Endothelial cell of hepatic sinusoid (primary cell): Measurements from ENCODE around the gene BSN.
"Not testable (repeated sequence)": the region's sequence is repeated elsewhere in the genome, so short reads cannot be mapped to it uniquely, and the experiment has no call there.

Source experiments
- in situ Hi-C: cut with HindIII; loops from 2 replicates; pipeline ENCODE4 v1.10.0; 2017; ENCODE audit warnings: low sequenced_read_pairs

Gene BSN

DNA sequence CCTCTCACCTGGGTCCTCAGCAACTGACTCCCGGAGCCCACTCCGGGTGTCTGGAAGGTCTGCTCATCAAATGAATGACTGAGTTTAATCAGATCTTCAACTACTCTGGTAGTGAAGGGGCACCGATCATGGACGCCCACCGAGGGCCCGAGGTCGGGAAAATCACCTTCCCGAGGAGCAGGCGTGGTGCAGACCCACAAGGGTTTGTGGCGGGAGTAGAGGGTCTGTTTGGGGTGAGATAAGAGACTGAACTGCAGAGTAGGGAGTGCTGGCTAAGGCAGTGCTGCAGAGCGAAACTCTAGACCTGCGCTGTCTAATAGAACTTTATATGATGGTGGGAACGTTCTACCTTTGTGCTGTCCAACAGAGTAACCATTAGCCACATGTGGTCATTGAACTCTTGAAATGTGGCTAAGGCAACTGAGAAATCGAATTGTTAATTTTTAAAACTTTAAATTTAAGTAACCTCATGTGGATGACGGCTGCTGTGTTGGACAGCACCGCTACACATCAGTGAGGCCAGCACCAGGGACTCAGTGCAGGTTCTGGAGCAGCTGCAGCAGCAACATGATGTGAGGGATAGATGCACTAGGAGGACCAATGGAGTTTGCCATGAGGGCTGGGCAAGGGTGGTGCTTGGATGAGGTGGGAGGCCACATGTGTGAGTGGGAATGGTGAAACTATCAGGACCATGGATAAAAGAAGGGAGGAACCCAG is 135.8 kb downstream of the BSN start:
- in situ Hi-C loops: not testable (repeated sequence)

DNA sequence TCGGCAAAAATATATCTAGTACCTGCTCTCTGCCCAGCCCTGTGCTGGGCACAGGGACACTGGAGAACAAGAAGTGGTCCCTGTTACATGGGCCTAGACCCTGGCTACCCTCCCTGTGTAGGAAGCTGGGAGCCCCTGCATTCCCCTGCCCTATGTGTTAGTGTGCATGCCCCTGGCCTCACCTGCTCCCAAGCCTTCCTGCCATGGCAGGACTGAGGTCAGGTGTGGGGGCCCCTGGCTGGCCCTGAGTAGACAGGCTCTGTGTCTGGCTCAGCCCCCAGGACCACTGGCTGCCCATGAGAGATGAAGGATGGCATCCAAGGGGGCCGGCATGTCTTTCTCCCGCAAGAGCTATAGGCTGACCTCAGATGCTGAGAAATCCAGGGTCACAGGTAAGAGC is 136.6 kb downstream of the BSN start:
- in situ Hi-C loops: not testable (repeated sequence)

DNA sequence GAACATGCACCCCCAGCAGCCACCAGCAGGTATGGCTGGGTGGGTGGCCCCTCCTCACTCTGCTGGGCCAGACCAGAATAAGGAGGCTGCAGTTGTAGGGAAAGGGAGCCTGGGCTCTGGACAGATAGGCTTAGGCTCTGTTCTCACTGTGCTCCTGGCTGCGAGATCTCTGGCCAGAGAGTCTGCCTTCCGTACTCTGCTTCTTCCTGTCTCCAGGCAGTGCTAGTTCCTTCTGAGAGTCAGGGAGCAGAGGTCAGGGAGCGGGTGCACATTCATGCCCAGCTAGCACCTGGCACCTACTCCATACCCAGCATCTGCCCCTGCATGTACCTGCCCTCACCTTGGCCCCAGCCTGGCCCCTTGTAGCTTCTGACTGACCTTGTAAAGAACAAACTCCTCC is 137.2 kb downstream of the BSN start:
- in situ Hi-C loops: not testable (repeated sequence)

DNA sequence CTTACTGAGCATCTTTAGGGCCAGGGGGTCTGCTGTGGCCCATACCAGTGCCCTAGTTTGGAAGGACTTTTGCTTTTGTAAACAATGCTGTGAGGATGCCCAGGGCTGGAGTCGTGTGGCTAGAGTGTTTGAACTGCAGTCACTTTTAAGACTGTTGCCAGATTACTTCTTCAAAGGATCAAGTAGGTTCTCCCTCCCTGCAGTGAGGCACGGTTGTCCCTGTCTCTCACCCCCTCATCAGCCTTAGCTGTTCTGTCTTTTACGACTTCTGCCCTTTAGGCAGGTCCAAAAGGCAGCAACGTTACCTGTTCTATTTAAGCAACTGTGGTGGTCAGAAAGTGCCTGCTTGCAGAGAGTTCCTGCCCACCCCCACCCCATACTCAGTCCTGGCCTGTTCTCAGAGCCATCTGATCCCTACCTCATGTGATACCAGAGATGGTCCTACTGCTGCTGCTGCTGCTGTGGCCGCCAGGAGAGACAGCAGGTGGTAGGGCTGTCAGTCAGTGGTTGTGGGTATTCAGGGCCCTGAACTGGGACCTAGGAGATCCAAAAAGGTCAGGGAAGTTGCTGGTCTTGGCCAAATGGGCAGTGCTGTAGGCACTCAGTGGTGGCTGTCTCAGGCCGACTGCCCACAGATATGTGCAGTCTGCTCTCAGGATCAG is 140.3 kb downstream of the BSN start:
- in situ Hi-C loops: not testable (repeated sequence)

DNA sequence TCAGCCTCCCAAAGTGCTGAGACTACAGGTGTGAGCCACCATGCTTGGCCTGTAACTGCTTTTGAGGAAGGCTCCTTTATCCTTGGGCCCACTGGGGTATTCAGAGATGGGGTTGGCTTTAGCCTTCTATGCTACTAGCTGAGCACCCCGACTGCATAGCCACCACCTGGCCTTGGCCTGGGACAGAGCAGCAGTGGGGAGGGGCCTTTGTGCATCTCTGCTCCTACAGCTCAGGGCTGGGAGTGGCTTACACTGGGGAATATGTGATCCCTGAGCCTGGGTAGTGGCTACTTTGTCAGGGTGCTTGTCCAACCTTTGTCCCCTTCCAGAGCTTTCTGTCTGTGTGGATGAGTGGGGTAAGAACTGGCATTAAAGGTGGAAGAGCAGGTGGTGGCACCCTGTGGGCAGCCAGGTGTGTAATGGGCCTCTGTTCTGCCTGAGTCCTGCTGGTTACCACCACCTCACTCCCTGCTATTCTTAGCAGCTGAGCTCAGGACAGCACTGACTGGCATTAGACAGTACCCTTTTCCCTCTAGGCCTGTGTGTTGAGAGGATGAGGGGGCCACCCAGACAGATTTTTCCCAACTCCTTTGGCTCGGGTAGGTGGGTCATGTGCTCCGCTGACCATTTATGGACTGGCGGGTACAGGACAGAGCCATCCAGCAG is 141.2 kb downstream of the BSN start:
- in situ Hi-C loops: not testable (repeated sequence)

DNA sequence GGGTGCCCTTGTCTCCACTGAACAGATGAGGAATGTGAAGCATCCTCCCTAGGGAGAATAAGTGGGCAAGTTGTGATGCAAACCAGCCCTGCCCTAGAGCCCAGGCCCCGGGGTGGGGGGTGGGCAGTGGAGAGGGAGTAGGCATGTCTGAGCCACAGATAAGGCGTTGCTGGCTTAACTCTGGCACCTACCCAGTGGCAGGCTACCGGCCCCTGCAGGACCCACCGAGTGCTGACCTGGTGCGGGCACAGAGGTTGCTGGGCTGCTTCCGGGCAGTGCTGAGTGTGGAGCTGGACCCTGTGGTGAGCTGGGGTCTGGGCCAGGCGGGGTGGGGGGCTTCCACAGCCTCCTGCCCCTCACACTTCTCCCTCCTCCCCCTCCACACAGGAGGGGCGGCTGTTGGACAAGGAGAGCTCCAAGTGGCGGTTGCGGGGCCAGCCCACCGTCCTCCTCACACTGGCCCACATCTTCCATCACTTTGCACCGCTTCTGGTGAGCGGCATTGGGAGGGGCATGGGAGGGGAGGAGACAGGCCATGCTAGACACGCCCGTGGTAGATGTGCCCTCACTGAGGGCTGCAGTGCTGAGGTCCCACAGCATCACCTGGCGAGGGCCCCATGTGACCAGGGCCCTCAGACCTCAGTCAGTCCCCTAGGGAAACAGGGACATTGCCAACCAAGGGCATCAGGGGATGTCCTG is 145.2 kb downstream of the BSN start:
- in situ Hi-C loops: no loop called here

DNA sequence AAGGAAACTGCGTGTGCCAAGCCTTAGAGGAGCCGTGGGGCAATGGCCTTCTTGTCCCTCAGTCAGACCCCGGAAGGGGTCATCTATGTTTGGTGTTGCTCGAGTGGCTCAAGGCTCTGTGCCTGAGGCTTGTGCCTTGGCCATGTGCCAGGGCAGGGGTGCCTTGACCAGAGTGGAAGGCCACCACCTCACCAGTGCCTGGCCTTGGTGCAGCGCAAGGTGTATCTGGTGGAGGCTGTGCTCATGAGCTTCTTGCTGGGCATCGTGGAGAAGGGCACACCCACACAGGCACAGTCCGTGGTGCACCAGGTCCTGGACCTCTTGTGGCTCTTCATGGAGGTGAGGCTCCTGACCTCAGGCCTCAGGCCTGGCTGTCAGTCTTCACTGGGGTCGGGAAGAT is 145.7 kb downstream of the BSN start:
- in situ Hi-C loops: no loop called here

DNA sequence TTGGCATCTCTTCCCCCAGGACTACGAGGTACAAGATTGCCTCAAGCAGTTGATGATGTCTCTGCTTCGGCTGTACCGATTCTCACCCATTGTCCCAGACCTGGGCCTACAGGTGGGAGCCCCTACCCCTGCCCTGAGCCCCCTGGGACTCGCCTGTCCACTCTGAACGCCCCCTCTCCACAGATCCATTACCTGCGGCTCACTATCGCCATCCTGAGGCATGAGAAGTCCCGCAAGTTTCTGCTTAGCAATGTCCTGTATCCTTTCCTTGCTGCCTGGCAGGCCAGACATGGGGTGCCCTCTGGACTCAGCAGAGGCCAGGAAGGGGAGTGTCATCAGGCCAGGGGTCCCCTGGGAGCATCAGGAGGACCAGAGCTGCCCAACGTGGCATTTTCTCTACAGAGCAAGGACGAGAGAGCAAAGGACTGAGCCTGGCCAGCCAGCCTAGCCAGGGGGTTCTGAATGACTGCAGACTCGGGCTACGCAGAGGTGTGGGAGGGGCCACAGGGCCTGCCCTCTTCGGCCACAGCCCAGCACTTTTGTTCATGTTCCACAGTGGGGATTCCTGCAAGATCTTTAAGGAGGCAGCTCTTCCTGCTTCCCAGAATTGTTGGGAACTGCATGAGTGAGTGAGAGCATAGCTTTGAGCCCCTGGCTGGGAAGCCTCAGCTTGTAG is 146.3 kb downstream of the BSN start:
- in situ Hi-C loops: no loop called here

DNA sequence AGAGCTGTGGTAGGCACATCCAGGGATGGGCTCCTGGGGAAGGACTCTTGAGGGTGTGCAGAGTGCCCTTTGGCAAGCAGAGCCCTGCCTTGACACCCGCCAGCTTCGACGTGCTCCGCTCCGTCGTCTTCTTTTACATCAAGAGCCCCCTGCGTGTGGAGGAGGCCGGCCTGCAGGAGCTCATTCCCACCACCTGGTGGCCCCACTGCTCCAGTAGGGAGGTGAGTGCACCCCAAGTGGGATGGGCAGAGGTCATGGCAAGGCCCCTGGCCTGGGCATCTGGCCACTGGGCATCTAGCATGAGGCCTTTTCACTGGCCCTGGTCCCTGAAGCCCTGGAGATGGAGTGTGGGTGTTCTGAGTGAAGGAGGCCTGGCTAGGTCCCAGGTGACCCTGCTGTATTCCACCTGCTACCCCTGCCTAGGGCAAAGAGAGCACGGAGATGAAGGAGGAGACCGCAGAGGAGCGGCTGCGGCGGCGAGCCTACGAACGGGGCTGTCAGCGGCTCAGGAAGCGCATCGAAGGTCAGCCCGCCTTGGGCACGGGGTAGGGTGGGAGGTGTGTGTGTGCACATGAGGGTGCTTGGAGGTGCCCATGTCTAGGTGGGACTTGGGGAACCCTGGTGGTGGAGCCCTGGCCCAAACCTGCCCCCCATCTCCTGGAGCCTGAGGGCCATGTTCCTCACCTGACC is 147.3 kb downstream of the BSN start:
- in situ Hi-C loops: no loop called here

DNA sequence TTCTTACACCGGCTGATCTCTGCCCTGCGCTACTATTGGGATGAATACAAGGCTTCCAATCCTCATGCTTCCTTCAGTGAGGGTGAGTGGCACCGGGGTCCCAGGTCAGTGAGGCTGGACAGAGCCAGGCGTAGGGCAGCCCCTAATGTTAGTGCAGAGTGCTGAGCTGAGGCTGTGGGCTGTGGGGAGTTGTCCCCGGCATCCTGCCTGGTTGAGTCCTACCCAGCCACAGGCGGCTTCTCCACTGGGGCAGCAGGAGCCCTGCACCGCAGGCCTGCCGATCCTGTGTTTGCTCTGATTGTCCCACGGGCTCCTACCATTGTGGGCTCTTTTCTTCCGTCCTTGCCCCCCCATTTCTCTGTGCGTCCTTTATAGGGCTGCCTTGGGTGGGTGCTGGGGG is 148.4 kb downstream of the BSN start:
- in situ Hi-C loops: no loop called here

DNA sequence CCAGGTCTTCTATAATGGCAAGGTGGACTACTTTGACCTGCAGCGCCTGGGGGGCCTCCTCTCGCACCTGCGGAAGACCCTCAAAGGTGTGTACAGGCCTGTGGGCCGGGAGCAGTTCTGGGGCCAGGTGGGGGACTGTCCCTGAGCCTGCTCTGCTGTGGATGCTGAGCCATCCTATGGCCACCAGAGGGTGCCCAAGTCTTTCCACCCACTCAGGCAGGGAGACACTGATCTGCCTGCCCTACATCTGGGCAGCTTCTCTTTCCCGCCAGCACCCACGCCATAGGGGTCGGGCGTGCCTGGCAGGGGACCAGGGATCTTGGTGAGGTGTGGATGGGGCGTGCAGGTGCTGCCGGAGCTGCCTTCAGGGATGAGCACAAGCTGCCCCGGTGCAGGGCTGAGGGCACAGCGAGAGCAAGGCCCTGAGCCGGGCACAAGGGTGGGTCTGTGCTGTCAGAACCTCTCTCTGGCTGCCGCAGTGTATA is 149.2 kb downstream of the BSN start:
- in situ Hi-C loops: no loop called here

DNA sequence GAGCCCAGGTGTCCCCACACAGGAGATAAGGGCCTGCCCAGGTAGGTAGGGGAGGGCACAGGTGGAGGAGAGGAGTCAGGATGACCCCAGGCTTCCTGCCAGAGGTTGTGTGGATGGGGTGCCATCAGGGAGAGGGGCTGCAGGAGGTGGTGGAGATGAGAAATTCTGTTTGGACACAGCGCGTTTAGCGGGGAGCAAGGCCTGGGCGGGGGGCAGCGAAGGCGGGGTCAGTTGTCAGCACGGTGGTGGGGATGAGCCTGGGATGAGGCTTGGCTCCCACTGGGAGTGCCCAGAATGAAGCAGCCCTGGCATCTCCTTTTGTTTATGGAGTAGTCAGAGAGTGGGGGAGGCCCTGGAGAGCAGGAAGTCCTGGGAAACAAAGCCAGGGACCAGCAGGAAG is 149.7 kb downstream of the BSN start:
- in situ Hi-C loops: no loop called here

DNA sequence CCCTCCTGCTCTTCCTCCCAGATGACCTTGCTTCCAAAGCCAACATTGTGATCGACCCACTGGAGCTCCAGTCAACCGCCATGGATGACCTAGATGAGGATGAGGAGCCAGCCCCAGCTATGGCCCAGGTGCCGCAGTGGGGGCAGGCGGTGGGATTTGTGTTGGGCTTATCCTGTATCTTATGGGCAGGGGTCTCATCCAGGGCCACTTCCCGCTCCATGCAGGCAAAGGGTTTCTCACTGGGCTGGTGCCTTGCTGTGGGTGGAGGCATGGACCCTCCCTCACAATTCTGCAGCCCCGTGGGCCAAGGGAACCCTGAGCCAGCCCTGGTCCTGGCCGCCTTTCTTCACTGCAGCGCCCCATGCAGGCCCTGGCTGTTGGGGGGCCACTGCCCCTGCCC is 150.4 kb downstream of the BSN start:
- in situ Hi-C loops: no loop called here

DNA sequence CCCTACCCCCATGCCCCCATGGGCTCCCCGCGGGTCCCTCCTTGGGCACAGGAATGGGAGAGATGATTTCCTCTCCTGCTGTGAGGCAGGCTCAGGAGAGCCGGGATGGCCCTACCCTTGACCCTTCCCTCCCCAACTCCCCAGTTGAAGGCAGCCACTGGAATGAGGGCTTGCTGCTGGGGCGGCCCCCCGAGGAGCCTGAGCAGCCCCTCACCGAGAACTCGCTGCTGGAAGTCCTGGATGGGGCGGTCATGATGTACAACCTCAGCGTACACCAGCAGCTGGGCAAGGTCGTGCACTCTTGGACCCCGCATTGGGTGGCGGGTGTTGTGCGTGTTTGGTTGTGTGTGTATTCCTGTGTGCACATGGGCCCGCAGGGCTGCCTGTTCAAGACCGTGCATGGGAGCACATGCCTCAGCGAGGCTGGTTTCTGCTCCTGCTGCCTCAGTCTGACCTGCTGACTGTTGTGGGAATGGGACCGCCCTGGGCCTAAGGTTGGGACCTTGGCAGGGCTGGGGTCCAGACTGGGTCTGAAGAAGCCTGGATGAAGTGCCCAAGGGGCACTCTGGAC is 151.2 kb downstream of the BSN start:
- in situ Hi-C loops: no loop called here

DNA sequence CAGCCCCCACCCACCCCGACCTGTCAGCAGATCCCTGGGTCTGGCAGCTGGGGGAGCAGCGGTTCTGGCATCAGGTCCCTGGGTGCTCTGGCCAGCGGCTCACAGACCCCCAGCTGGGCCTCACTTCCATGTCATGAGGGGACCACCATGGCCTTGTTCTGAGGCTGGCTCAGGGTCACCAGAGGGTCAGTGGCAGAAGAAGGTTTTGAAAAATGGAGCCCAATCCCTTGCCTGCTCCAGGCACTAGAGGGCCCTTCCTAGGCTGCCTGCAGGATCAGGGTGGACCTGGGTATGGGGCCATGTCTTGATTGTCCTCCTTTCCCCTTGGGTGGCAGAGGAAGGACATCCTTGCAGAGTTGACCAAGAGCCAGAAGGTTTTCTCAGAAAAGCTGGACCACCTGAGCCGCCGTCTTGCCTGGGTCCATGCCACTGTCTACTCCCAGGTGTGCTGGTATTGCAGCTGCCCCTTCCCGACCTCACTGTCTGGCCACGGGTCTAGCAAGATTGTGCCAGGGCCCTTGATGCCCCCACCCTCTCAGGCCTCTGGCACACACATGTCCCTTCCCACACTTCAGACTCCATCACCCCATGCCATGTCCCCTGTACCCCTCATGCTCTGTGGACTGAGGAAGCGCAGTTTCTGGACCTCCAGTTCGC is 152.3 kb downstream of the BSN start:
- in situ Hi-C loops: no loop called here

DNA sequence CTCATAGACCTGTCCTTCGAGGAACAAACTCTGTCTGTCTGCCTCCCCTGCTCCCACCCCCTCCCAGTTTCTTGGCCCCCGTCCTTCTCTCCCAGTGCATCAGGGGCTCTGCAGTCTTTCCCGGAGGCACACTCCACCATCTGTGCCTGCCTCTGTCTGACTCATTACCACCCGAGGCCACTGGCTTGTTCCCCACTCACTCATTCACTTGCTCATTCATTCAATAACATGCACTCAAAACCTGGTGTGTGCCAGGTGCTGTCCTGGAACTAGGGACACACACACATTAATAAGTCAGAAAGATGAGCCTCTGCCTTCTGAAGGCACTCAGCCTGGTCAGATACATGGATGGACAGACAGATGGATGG is 152.8 kb downstream of the BSN start:
- in situ Hi-C loops: no loop called here

DNA sequence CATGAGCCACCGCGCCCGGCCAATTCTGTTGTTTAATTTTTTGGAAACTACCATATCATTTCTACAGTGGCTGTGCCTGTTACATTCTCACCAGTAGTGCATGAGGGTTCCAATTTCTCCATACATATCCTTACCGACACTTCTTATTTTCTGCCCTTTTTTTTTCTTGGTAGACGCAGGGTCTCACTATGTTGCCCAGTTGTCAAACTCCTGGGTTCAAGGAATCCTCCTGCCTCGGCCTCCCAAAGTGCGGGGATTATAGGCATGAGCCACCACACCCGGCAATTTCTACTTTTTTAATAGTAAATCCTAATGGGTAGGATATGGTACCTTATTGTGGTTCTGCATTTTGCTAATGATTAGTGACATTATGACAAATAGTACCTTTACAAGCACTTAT is 155.6 kb downstream of the BSN start:
- in situ Hi-C loops: no loop called here

DNA sequence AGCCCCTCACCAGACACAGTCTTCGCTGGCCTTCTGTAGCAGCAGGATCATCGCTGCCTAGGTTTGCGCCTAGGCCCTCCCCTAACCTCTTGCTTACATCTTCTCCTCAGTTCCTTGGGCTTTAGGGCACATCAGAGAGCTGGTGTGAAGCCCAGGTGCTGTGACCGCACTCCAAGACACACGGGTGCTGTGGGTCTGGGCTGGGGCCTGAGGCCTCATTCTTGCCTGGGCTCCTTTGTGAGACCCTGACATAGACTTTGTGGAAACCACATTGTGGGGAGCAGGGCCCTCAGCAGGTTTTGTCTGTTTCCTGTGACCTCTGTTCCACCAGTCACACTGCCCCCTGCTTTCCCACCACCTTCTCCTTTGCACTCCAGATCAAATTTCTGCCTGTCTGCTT is 157.2 kb downstream of the BSN start:
- in situ Hi-C loops: no loop called here

DNA sequence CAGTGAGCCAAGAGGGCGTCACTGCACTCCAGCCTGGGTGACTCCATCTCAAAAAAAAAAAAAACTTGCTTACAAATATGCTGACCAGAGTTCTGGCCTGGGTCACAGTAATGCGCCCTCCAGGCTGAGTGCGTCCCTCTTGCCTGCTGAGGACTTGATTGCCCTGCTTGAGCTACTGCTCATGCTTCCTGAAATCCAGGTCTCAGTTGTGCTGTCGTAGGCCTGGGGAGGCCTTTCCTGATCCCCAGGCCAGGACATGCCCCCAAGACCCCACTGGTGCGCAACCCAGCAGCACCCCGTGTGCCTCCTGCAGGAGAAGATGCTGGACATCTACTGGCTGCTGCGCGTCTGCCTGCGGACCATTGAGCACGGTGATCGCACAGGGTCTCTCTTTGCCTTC is 157.9 kb downstream of the BSN start:
- in situ Hi-C loops: no loop called here
